Cardiac fibroblast (primary cell): ENCODE data around the gene KCTD18.
A peak's percentile ranks its signal among the peaks of the same experiment; 100 is the strongest.

Experiments
- DNase-seq, 2 donors: peaks; one replicate each; pipeline versions ENCODE4 v3.0.0 to v3.0.0-alpha.2; 2010; ENCODE audit warnings: low read depth in 2 of 2
- H3K4me3 ChIP-seq, 2 donors: replicated peaks in 1 of 2; 1 replicate in 1 of 2; 2 replicates in 1 of 2; pipeline ENCODE4 v1.5.1; 2011; ENCODE audit warnings: low read depth in 2 of 2, low read length in 2 of 2, mild to moderate bottlenecking in 2 of 2, moderate library complexity in 1 of 2
- CTCF ChIP-seq: IDR thresholded peaks from one replicate; pipeline ENCODE4 v1.5.1; 2011; ENCODE audit warnings: low read depth, mild to moderate bottlenecking, low read length, inconsistent platforms

KCTD18 gene

GRCh38 chr2:200509612-200510433 lies at the start of gene KCTD18:
Gene KCTD18 (minus strand): TSS chr2:200510068. CDS start chr2:200507016, 3,052 bp downstream.
- peak within 1 kb of the TSS; percentile 59 to 75 for H3K4me3 ChIP-seq
- TF ChIP-seq CTCF, result peak; percentile 52
- peak; percentile 81 to 91 for DNase-seq

- TF ChIP-seq CTCF, result no peak
- no peak overlapping the region for H3K4me3 ChIP-seq
- no peak for DNase-seq
Observed at GRCh38 chr2:200540793-200541192, 30.9 kb upstream of the KCTD18 start.

- no peak for DNase-seq
- TF ChIP-seq CTCF, result no peak
- no peak overlapping the region for H3K4me3 ChIP-seq
Observed at GRCh38 chr2:200538139-200538538, 28.3 kb upstream of the KCTD18 start.

GRCh38 chr2:200534572-200534971 lies 24.7 kb upstream of the KCTD18 start:
- peak in 1 of 2 donors; percentile 9 for DNase-seq
- H3K4me3 ChIP-seq, result no peak overlapping the region
- TF ChIP-seq CTCF, result no peak

- DNase-seq, result peak in 1 of 2 donors; percentile 56
- TF ChIP-seq CTCF, result no peak
- H3K4me3 ChIP-seq, result no peak overlapping the region
Observed at GRCh38 chr2:200533754-200534153, 23.9 kb upstream of the KCTD18 start.

- no peak for TF ChIP-seq CTCF
- no peak for DNase-seq
- no peak overlapping the region for H3K4me3 ChIP-seq
Observed at GRCh38 chr2:200528228-200528627, 18.4 kb upstream of the KCTD18 start.
